NCI-H1105 (cell line): ENCODE data around the gene BHLHA15.

Experiments
- DNase-seq: peaks from one replicate; lab custom pipeline; 2025; lab: John Stamatoyannopoulos, UW

The BHLHA15 gene

DNA sequence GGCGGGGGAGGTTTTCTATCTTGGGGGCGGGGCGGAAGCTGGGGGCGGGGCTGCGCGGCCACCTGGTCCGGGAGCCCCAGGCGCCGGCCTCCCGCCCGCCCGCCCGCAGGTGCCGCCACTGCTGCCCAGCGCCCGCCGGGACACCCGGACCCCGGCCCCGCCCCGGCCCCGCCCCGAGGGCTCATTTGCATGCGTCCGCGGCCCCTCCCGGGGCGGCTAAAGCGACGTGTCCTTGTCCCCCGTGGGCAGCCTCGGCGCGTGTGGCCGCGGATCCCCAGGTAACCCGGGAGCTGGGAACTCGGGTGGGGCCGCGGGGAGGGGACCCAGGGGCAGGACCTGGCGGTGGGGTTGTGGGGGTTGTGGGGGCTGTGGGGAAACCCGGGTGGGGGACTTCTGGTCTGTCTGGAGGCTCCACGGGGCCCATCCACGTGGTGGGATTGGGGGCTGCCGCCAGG lies at the start of gene BHLHA15:
Gene BHLHA15 (plus strand): TSS at position 219 of the 455 bp plus-strand sequence. CDS start 871 bp downstream, outside the sequence.
- peak; percentile 26 for DNase-seq

DNA sequence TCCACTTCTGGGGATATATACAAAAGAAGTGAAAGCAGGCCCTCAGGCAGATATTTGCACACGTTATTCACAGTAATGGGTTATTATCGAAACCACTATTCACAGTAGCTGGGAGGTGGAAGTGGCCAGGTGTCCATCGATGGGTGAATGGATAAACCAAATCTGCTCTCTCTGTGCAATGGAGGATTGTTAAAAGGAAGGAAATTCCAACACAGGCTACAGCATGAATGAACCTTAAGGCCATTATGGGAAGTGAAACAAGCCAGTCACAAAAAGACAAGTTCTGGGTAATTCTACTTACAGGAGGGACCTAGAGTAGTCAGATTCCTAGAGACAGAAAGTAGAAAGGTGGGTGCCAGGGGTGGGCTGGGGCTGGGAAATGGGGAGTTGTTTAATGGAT lies 48.5 kb upstream of the BHLHA15 start:
- no peak for DNase-seq

DNA sequence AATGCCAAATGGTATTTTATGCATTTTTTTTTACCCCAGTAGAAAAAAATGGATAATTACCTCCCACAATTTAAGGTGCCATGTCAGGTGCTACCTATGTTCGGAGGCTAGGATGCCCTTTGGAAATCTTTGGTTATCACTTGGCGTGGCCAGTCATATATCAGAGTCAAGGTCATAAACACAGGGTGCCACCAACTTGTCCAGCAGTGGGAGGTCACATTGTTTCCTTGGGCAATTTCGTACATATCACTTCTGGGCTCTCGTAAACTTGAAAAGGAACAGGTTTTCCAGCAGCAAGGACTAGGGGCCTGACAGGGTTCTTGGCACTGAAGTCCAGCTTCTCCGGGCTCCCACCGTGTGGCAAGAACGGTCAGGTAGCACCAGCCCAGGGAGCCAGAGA lies 48.0 kb upstream of the BHLHA15 start:
- DNase-seq: no peak

DNA sequence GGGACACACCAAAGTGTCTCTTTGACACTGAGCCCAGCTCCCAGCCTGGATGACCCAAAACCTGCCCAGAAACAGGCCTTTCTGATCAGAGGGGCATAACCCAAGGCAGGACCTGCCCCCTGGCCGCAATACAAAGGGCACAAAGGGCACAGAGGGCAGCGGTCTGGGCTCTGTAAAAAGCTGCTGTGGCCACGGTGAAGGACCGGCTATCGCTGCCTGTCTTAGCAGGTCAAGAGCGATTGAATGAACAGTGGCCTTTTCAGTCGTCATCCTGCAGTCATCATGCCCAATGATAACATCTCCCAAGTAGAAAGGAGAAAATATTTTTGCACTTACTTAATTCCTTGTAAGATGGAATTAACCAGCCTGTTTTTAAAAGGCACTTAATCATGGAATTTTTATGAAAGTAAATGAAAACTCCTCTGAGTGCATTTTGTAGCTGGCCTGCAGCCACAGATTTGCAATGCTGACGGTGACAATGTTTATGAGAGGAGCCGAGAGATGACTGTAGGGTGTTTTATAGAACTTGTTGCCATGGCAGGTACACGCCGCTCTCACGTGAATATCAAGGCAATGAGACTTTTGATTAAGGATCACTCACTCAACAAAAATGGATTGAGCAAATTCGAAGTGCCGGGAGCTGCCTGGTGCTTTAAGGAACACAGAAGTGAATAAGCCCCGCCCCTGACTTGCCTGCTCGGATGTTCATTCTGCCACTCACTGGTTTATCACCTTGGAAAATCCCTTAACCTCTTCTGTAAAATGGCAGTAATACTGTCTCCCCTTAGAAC lies 47.3 kb upstream of the BHLHA15 start:
- DNase-seq: no peak

DNA sequence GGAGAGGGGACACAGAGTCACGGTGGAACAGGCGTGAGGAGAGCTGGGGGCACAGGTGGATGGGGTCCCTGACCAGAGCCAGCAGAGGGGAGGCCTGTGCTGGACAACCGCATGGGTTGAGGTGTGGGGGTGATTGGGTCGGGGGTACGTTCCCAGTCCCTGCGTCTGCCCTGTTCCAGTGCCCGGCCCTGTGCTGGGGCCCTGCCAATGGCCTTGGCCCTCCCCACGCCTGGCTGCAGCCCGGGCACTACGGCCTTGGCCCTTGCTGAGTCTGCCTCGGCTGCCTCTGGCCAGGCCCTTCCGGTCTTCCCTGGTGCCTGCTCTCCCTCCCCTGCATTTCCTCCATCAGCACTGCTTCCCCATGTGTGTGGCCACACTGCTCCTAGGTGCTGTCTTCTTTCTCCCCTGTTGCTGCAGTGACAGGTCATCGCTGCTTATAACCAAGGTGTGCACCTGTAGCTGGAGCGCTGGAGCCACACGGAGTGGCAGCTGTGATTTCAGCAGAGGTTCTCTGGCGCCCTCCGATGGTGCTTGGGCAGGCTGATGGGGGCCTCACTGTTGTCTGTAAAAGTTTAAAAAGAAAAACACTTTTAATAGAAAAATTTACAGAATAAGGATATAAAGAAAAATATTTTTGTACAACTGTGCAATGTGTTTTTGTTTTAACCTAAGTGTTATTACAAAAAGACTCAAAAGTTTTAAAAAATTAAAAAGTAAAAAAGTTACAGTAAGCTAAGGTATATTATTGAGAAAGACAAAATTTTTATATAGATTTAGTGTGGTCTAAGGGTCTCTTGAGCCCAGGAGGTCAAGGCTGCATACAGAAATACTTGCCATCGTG lies 45.2 kb upstream of the BHLHA15 start:
- DNase-seq: peak; percentile 1

DNA sequence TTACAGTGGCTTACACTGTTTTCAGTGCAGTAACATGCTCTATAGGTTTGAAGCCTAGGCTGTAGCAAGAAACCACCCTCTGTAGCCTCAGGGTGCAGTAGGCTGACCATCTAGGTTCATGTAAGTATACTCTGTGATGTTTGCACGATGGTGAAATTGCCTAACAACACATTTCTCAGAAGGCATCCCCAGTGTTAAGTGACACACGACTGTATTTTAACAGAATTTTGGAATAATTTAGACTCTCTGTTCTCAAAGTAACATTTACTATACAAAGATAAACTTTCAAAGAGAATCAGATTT lies 44.6 kb upstream of the BHLHA15 start:
- no peak for DNase-seq

DNA sequence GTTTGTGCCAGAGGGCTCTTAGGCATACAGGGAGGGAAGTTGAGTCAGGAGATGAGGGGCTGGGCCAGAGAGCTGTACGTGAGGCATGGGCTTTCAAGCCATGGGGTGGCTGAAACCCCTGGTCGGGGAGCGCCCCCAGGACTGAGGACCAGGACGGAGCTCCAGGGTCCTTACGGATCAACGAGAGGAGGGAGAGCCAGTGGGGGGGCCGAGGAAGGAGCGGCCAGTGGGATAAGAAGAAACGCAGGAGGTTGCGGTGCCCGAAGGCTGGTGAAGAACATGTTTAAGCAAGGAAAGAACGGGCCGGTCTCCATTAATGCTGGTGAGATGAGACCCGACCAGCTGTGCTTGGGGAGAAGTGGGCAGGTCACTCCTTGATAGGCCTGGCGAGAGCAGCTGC lies 43.6 kb upstream of the BHLHA15 start:
- no peak for DNase-seq

DNA sequence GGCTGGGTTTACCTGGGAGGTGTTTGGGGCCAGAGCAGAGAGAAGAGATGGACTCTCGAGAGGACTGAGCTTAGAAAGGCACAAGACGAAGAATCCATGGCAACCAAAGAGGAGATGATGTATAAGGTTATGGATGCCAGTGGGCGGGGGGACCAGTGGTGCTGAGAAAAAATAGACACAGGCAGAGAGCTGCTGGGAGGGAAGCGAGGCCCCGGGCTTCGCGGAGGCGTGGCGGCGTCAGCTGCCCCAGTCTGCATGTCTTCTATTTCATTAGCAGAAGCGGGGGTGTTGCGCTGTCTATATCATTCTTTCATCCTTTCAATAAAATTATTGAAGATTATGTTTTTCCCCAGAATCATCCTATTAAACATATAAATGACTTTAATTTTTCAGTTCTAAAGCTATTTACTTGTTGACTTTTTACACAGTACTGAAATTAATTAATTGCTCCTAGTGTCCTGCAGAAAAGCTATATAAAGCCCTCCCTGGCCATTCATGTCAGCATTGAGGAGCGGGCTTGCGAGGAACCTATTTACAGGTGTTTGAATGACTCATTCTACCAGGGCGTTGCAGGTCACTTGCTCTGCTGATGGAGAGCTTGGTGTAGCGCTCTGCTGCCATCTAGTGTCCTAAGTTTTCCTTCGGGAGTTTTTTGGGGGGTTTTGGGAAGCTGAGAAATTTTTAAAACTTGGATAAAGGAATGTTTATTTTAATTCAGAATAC lies 42.9 kb upstream of the BHLHA15 start:
- peak; percentile 35 for DNase-seq

DNA sequence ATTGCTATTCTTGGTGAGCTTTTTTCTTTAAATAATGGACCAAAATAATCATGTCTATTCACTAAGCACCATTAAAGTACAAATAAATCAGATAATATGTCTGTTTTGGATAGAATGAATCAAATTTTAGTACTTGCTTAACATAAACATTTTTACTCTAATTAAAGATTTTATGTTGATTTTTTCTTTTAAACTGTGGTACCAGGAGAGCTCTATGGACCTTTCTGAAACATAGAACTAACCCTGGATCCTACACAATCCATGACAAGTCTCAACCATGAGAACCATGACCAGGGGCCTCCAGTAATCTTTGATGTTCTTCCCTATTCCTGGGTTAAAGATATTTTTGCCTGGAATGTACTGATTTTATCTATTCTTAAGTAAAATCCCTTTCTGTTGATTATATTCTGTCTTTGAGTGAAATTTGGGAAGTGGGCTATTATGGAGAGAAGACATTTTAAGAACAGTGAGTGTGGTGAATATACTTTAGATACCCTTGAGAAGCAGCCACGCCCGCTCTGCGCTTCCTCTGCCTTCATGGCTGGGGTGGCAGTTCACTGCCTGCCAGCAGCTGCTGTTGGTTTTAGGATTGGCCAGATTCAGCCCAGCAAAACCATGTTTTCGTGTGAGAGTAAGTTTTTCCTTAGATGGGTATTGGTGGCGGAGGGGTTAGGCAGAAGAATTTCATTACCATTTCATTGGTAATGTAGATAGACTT lies 42.2 kb upstream of the BHLHA15 start:
- DNase-seq: no peak

DNA sequence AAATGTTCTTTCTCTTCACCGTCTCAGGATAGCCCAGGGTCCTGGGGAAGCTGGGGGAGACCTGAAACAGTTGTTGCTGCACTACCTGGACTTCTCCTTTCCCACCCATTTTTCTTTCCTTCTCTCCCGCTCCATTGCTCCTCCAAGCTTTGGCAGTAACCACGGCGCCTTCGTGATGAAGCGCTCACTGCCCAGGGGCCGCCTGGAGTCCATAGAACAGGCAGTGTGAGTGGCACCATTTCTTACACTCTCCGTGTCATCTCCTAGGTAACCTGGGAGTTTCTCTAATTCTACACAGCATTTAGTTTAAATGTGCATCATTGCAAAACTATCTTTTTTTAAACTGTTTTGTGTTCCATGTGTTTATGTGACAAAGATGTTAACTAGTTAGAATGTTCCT lies 40.3 kb upstream of the BHLHA15 start:
- no peak for DNase-seq

DNA sequence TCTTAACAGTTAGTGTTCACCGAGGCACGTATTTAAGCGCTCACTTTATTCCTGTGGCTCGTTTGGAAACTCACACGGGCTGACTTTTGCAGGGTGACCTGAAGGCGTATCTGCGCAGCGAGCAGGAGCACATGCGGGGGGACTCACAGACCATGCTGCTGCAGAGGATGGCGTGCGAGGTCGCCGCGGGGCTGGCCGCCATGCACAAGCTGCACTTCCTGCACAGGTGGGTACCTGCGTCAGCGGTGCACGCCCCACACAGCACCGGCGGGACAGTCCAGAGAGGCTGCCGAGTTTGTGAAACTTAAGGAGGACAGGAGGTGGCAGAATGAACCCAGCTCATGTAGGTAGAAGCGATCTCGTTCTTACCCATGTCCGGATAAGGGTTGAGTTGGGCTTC lies 39.8 kb upstream of the BHLHA15 start:
- DNase-seq: no peak

DNA sequence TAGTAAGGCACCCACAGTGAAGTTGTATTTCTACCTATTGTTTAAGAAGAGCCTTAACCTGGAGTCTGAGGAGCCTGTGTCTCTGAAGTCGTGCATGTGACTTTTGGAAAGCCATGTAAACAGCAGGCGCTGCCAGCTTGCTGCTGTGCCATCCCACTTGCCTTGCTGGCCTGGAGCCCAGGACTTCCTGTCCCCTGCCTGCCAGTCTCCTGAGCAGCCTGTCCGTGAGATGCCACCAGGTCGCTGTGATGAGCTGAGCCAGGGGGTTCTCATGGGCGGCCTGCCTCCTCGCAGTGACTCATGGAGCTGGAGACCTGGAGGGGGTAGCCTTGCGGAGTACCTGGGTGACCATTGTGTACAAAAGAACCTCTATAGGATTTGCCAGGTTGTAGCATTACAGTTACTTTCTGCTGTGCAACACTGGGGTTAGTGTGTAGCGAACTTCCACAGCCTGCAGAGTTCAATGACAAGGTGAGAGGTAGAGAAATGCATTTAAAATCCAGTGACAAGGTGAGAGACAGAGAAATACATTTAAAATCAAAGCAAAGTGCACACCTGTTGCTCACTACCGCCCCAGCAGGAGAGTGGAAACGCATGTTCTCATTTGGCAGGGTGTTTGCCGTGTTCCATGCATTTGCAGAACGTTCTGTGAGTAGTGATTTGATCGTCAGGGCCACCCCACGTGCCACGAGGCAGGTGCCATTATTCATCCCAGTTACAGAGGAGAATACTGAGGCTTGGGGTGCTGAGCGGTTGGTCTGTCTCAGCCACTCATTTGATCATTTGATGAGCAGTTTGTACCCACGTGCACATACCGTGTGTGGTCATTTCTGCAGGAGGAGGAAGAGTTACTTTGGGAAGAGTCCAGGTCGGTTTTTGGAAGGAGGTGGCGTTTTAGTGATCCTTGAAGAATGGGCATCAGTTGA lies 36.6 kb upstream of the BHLHA15 start:
- DNase-seq: no peak

DNA sequence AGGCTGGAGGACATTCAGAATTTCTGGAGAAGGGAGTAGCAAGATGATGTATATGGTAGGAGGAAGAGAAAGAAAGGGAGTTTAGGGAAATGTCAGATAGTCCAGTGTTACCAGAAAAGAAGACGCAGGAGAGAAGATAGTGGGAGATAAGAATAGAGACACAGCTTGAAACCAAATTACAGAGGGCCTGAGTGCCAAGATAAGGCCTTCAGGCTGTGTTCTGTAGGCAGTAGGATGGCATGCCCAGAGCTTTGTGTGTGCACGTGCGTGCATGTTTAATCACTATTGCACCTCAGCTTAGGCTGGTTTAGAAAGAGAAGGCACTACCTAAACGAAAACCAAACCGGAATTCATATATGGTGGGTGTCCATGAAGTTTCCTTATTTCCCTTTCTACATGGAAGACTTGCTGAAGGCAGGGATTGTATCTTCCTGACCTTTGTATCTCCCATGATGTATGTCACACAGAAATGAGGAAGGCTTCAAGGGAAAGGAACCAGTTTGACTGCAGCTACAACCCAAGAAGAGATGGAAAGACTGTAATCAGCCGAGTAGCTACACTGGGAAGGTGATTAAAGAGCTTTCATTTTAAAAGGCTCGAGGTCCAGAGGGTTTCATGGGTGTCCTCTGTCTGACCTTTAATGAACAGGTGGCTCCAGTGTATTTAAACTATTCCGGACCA lies 35.8 kb upstream of the BHLHA15 start:
- no peak for DNase-seq

DNA sequence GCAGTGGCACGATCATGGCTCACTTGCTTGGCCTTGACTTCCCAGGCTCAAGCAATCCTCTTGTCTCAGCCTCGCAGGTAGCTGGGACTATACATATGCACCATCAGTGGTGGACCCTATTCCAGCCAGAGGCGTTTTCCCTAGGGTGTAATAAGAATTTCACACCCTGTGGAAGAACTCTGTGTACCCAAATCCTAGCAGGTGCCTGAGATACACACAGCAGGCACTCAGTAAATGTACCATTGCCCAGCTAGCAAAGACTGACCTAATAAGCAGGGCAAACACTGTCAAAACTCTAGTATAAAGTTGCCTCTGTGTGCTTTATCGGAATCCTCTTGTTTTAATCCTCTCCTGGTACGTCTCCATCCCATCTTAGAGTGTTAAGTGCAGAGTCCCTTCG lies 33.7 kb upstream of the BHLHA15 start:
- no peak for DNase-seq

DNA sequence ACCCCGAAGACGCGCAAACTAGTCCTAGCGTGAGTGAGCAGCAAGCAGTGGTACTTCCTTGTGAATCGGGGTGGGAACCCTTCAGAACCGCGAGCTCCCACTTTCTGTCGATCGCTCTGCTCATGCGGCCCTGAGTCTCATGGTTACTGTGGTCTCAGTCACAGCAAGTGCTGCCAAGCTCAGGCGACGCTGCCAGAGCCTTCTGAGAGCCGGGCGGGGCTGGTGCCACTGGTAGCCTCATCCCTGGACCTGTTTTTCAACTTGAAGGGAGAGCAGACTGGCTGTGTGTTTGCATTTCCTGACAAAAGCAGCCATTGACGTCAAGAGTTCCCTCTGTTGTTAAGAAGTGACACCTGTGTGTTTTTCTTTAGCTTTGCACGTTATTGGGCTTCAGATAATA lies 32.9 kb upstream of the BHLHA15 start:
- no peak for DNase-seq

DNA sequence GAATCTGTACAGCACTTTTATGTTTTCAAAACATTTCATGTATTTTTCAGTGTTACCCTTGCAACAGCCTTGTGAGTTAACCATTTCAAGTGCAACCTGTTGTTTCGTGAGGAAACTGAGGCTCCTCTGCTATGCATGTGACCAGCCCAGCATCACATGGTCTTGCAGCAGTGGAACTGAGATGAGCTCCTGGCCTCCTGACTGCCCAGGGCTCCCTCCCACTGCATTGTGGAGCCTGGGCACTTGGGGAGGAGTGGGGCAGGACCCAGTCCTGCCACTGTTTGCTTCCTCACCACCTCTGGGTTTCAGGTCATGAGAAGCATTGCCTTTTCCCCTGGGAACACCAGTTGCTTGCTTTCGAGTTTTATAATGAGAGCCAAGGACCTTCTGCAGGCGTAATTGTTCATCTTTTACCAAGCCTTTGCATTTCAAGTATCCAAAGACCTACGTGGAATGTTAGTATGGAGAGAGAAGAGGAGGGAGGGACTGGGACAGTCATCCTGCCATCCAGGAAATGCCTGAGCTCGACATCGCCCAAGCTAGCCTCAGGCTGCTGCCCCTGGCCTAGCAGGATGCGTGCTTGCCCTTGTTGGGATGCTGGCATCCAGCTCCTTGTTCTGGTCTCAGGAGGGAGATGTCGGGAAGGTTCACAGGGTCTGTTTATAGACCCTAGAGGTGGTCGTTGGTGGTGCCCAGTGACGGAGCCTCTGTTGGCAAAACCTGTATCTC lies 32.3 kb upstream of the BHLHA15 start:
- no peak for DNase-seq

DNA sequence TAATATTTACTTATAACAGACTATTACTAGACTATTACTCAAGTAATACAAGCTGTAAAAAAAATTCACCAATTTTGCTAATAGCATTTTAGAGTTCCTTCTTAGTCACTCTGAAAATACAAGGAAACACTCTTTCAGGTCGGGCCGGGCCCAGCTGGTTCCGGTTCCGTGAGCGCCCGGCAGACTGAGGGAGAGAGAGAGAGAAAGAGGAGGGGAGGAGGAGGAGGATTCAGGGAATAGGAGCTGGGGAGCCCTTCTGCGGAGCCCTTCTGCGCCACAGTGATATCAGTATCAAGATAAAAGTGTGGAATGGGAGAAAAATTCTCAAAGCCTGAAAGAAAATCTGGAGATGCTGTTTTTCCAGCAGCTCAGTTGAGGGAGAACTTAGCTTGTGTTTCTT lies 30.5 kb upstream of the BHLHA15 start:
- DNase-seq: no peak

DNA sequence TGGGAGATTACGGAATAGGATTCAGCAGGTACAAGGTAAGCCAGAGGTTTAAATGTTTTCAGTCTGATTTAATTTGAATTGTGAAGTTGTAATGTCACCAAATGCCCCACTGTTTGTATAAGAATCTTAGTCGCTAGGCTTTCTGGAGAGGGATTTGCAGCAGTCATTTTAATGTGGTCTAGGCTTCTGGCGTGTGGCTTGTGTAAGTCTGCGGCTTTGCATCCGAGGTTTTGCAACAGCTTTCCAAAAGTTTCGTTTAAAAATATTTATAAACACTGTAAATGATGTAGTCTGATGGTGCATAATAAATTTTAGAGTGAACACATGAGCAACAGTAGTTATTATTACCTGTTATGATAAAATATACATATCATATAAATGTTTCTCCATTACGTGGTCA lies 26.1 kb upstream of the BHLHA15 start:
- DNase-seq: no peak

DNA sequence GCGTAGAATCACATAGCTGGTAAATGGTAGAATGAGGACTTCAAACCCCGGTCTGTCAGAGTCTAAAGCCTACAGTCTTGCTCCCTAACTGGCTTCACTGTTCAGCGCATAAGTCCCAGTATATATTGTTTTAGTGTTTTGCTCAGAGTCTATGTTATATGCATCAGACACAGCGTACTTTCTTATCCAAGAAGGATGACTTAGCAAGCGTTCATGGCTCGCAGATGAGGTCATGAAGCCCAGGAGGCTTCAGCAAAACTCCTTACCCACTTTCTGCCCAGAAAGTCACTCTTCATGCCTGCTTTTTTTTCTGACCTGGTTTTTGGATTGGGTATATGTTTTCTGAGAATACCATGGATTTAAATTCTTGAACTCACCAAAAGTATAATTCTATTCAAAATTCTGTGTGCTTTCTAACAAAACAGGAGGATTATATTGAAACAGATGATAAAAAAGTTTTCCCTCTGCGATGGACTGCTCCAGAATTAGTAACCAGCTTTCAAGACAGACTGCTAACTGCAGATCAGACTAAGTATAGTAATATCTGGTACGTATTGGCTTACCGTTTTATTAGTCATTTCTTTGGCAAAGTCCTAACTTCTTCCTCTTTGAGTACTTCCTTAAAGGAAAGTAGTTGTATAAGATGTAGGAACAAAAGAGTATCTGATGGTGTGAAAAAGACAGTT lies 24.6 kb upstream of the BHLHA15 start:
- no peak for DNase-seq
